Activated T-cell treated with anti-CD3 and anti-CD28 coated beads, Interleukin-2, amount 50 U/mL, for 4 hours (primary cell): ENCODE data around the gene EPHX1. TPM values are rescaled to one million over a fixed set of nuclear protein-coding genes. Genes with fewer than 3 reads are reported as not detected.
"Not testable (repeated sequence)": the region's sequence is repeated elsewhere in the genome, so short reads cannot be mapped to it uniquely, and the experiment has no call there.

ENCODE experiments used
- ATAC-seq, 2 donors: fragments of 200-7000 bp; cut with Tn5 transposase; one replicate each; pipeline ENCODE4 v1.10.0; 2021
- DNase-seq: peaks from one replicate; pipeline ENCODE4 v3.0.0-alpha.2; 2020
- H3K27me3 Mint-ChIP-seq: one replicate; pipeline ENCODE4 v1.8.0; 2021; ENCODE audit warnings: low read depth, mixed read lengths
- H3K36me3 Mint-ChIP-seq: one replicate; pipeline ENCODE4 v1.8.0; 2022; ENCODE audit warnings: mixed read lengths; ENCODE audit not compliant: insufficient read depth
- H3K4me1 Mint-ChIP-seq: one replicate; pipeline ENCODE4 v1.8.0; 2021; ENCODE audit warnings: low read depth, mixed read lengths
- H3K4me3 Mint-ChIP-seq: one replicate; pipeline ENCODE4 v1.8.0; 2021; ENCODE audit warnings: mild to moderate bottlenecking, moderate library complexity, mixed read lengths
- H3K9me3 Mint-ChIP-seq: one replicate; pipeline ENCODE4 v1.8.0; 2021; ENCODE audit warnings: mixed read lengths
- total RNA-seq, 3 donors: library from RNA; stranded (reverse); gene quantifications; one replicate each; pipeline ENCODE4 v1.2.1, GENCODE V29; 2021

The EPHX1 gene
- total RNA-seq, 3 donors from 2014 or later: 1.8 to 2.2 (median 1.9) TPM

GRCh38 chr1:225835856-225836255 lies 25.9 kb downstream of the EPHX1 start:
- DNase-seq (no peak), ATAC-seq (no peak)
- peaks cover 8% of the 10 kb centered on the region for H3K4me1 Mint-ChIP-seq
- H3K36me3 Mint-ChIP-seq: no peaks in the 10 kb centered on the region
- H3K27me3 Mint-ChIP-seq: no peaks in the 10 kb centered on the region
- no peaks in the 10 kb centered on the region for H3K9me3 Mint-ChIP-seq
- H3K4me3 Mint-ChIP-seq: no peak overlapping the region

- H3K4me1 Mint-ChIP-seq: peaks cover 11% of the 10 kb centered on the region
- not testable (repeated sequence) for H3K27me3 Mint-ChIP-seq, H3K36me3 Mint-ChIP-seq, H3K4me3 Mint-ChIP-seq, H3K9me3 Mint-ChIP-seq, ATAC-seq, DNase-seq
These were observed 26.4 kb downstream of the EPHX1 start for GRCh38 chr1:225836296-225836695.

GRCh38 chr1:225838793-225839192 lies 28.9 kb downstream of the EPHX1 start:
- H3K4me3 Mint-ChIP-seq: no peak overlapping the region
- no peaks in the 10 kb centered on the region for H3K36me3 Mint-ChIP-seq
- H3K9me3 Mint-ChIP-seq: no peaks in the 10 kb centered on the region
- no peaks in the 10 kb centered on the region for H3K27me3 Mint-ChIP-seq
- ATAC-seq (no peak), DNase-seq (no peak)
- H3K4me1 Mint-ChIP-seq: peaks cover 18% of the 10 kb centered on the region

GRCh38 chr1:225840223-225840610 lies 30.3 kb downstream of the EPHX1 start:
- no peaks in the 10 kb centered on the region for H3K27me3 Mint-ChIP-seq

GRCh38 chr1:225840713-225841112 lies 30.8 kb downstream of the EPHX1 start:
- ATAC-seq (no peak), DNase-seq (no peak)
- no peaks in the 10 kb centered on the region for H3K9me3 Mint-ChIP-seq
- peaks cover 18% of the 10 kb centered on the region for H3K4me1 Mint-ChIP-seq
- H3K36me3 Mint-ChIP-seq: no peaks in the 10 kb centered on the region
- H3K27me3 Mint-ChIP-seq: no peaks in the 10 kb centered on the region
- no peak overlapping the region for H3K4me3 Mint-ChIP-seq

More at GRCh38 chr1:225840223-225840610, 30.3 kb downstream of the EPHX1 start:
- ATAC-seq: no peak
- no peaks in the 10 kb centered on the region for H3K9me3 Mint-ChIP-seq
- no peak for DNase-seq
- peaks cover 18% of the 10 kb centered on the region for H3K4me1 Mint-ChIP-seq
- no peak overlapping the region for H3K4me3 Mint-ChIP-seq
- H3K36me3 Mint-ChIP-seq: no peaks in the 10 kb centered on the region

GRCh38 chr1:225842074-225842473 lies 32.1 kb downstream of the EPHX1 start:
- no peaks in the 10 kb centered on the region for H3K36me3 Mint-ChIP-seq
- DNase-seq (no peak), ATAC-seq (peak; percentile 39 to 47)
- peaks cover 21% of the 10 kb centered on the region for H3K4me1 Mint-ChIP-seq
- no peaks in the 10 kb centered on the region for H3K9me3 Mint-ChIP-seq
- H3K4me3 Mint-ChIP-seq: no peak overlapping the region
- H3K27me3 Mint-ChIP-seq: no peaks in the 10 kb centered on the region

- DNase-seq (no peak), ATAC-seq (no peak)
- Mint-ChIP-seq H3K27me3 (no peaks in the 10 kb centered on the region), H3K4me3 (no peak overlapping the region), H3K4me1 (peaks cover 24% of the 10 kb centered on the region), H3K36me3 (no peaks in the 10 kb centered on the region), H3K9me3 (no peaks in the 10 kb centered on the region)
These were observed 33.0 kb downstream of the EPHX1 start for GRCh38 chr1:225842788-225843425.

- no peaks in the 10 kb centered on the region for H3K27me3 Mint-ChIP-seq
- peaks cover 3% of the 10 kb centered on the region for H3K36me3 Mint-ChIP-seq
- no peak overlapping the region for H3K4me3 Mint-ChIP-seq
- H3K4me1 Mint-ChIP-seq: peaks cover 27% of the 10 kb centered on the region
- DNase-seq (no peak), ATAC-seq (no peak)
- H3K9me3 Mint-ChIP-seq: no peaks in the 10 kb centered on the region
These were observed 33.5 kb downstream of the EPHX1 start for GRCh38 chr1:225843426-225843795.

- no peaks in the 10 kb centered on the region for H3K27me3 Mint-ChIP-seq
- H3K4me3 Mint-ChIP-seq: no peak overlapping the region
- no peaks in the 10 kb centered on the region for H3K9me3 Mint-ChIP-seq
- no peak for ATAC-seq
- DNase-seq: no peak
- H3K4me1 Mint-ChIP-seq: peaks cover 34% of the 10 kb centered on the region
- peaks cover 6% of the 10 kb centered on the region for H3K36me3 Mint-ChIP-seq
These were observed 34.5 kb downstream of the EPHX1 start for GRCh38 chr1:225844236-225845061.

- peaks cover 6% of the 10 kb centered on the region for H3K36me3 Mint-ChIP-seq
These were observed 35.2 kb downstream of the EPHX1 start for GRCh38 chr1:225845097-225845496.

GRCh38 chr1:225845571-225846259 lies 35.8 kb downstream of the EPHX1 start:
- Mint-ChIP-seq H3K27me3 (no peaks in the 10 kb centered on the region), H3K4me1 (peaks cover 43% of the 10 kb centered on the region), H3K9me3 (no peaks in the 10 kb centered on the region), H3K4me3 (no peak overlapping the region), H3K36me3 (peaks cover 6% of the 10 kb centered on the region)
- DNase-seq (peak; percentile 20), ATAC-seq (peak in 1 of 2 donors; percentile 42)

More at GRCh38 chr1:225845097-225845496, 35.2 kb downstream of the EPHX1 start:
- no peak for DNase-seq
- Mint-ChIP-seq H3K4me3 (no peak overlapping the region), H3K4me1 (peaks cover 39% of the 10 kb centered on the region), H3K27me3 (no peaks in the 10 kb centered on the region), H3K9me3 (no peaks in the 10 kb centered on the region)
- ATAC-seq: no peak

- ATAC-seq (no peak), DNase-seq (no peak)
- Mint-ChIP-seq H3K27me3 (no peaks in the 10 kb centered on the region), H3K36me3 (peaks cover 7% of the 10 kb centered on the region), H3K4me1 (peaks cover 42% of the 10 kb centered on the region), H3K9me3 (no peaks in the 10 kb centered on the region), H3K4me3 (no peak overlapping the region)
These were observed 36.7 kb downstream of the EPHX1 start for GRCh38 chr1:225846331-225847310.

- H3K4me1 Mint-ChIP-seq: peaks cover 44% of the 10 kb centered on the region
- no peaks in the 10 kb centered on the region for H3K9me3 Mint-ChIP-seq
- DNase-seq (no peak), ATAC-seq (peak in 1 of 2 donors; percentile 4)
- no peak overlapping the region for H3K4me3 Mint-ChIP-seq
- no peaks in the 10 kb centered on the region for H3K27me3 Mint-ChIP-seq
- H3K36me3 Mint-ChIP-seq: peaks cover 15% of the 10 kb centered on the region
These were observed 37.7 kb downstream of the EPHX1 start for GRCh38 chr1:225847610-225848009.
